H9 (cell line): ENCODE measurements around the gene DNAH11. TPM values are rescaled to one million over a fixed set of nuclear protein-coding genes. Genes with fewer than 3 reads are reported as not detected.

Experiments
- DNase-seq: peaks from one replicate; pipeline ENCODE4 v3.0.0-alpha.2; 2017
- H2AFZ ChIP-seq: one replicate; pipeline ENCODE4 v1.6.1; 2013; ENCODE audit warnings: mild to moderate bottlenecking, low read length, control low read depth, moderate library complexity
- H2AK5ac ChIP-seq: 2 replicates; pipeline ENCODE4 v1.6.1; 2013; ENCODE audit warnings: low read length, control low read depth, mixed read lengths; ENCODE audit not compliant: insufficient read length
- H2BK120ac ChIP-seq: one replicate; pipeline ENCODE4 v1.6.1; 2013; ENCODE audit warnings: low read depth, mild to moderate bottlenecking, low read length, control low read depth, inconsistent platforms; ENCODE audit not compliant: poor library complexity, severe bottlenecking
- H2BK12ac ChIP-seq: 2 replicates; pipeline ENCODE4 v1.6.1; 2013; ENCODE audit warnings: low read length, control low read depth, mixed read lengths, low read depth; ENCODE audit not compliant: insufficient read length
- H2BK15ac ChIP-seq: 2 replicates; pipeline ENCODE4 v1.6.1; 2013; ENCODE audit warnings: low read depth, low read length, control low read depth
- H2BK20ac ChIP-seq: one replicate; pipeline ENCODE4 v1.6.1; 2013; ENCODE audit warnings: low read depth, mild to moderate bottlenecking, low read length, control low read depth, inconsistent platforms; ENCODE audit not compliant: poor library complexity, severe bottlenecking
- H2BK5ac ChIP-seq: 2 replicates; pipeline ENCODE4 v1.6.1; 2013; ENCODE audit warnings: low read length, control low read depth, mixed read lengths; ENCODE audit not compliant: insufficient read length
- H3K14ac ChIP-seq: 2 replicates; pipeline ENCODE4 v1.6.1; 2013; ENCODE audit warnings: low read length, control low read depth; ENCODE audit not compliant: insufficient read depth
- H3K18ac ChIP-seq: 2 replicates; pipeline ENCODE4 v1.6.1; 2013; ENCODE audit warnings: low read depth, mild to moderate bottlenecking, mixed read lengths, low read length, control low read depth; ENCODE audit not compliant: insufficient read length
- H3K23ac ChIP-seq: 2 replicates; pipeline ENCODE4 v1.6.1; 2013; ENCODE audit warnings: low read length, control low read depth, mixed read lengths, low read depth; ENCODE audit not compliant: insufficient read length
- H3K23me2 ChIP-seq: 2 replicates; pipeline ENCODE4 v1.6.1; 2013; ENCODE audit warnings: low read depth, mild to moderate bottlenecking, mixed read lengths, low read length, control low read depth; ENCODE audit not compliant: insufficient read length, poor library complexity, severe bottlenecking
- H3K27ac ChIP-seq: 2 replicates; pipeline ENCODE4 v1.5.1; 2013; ENCODE audit warnings: low read length, control low read depth, mixed read lengths, low read depth; ENCODE audit not compliant: insufficient read length
- H3K27me3 ChIP-seq: 2 replicates; pipeline ENCODE4 v1.6.1; 2013; ENCODE audit warnings: low read length, control low read depth, inconsistent platforms; ENCODE audit not compliant: insufficient read depth
- H3K4ac ChIP-seq: 2 replicates; pipeline ENCODE4 v1.6.1; 2013; ENCODE audit warnings: low read depth, mild to moderate bottlenecking, control low read depth, inconsistent platforms, low read length, moderate library complexity
- H3K4me1 ChIP-seq: 2 replicates; pipeline ENCODE4 v1.6.1; 2013; ENCODE audit warnings: low read length, control low read depth, inconsistent platforms; ENCODE audit not compliant: insufficient read depth
- H3K4me2 ChIP-seq: 2 replicates; pipeline ENCODE4 v1.6.1; 2013; ENCODE audit warnings: low read length, control low read depth, mixed read lengths; ENCODE audit not compliant: insufficient read length, insufficient read depth
- H3K56ac ChIP-seq: 2 replicates; pipeline ENCODE4 v1.6.1; 2013; ENCODE audit warnings: low read depth, mild to moderate bottlenecking, mixed read lengths, low read length, control low read depth; ENCODE audit not compliant: insufficient read length
- H3K79me1 ChIP-seq: 2 replicates; pipeline ENCODE4 v1.6.1; 2013; ENCODE audit warnings: low read depth, mild to moderate bottlenecking, moderate library complexity, low read length, control low read depth, inconsistent platforms; ENCODE audit not compliant: insufficient read depth, poor library complexity, severe bottlenecking
- H3K79me2 ChIP-seq: 2 replicates; pipeline ENCODE4 v1.6.1; 2013; ENCODE audit warnings: low read length, control low read depth, inconsistent platforms; ENCODE audit not compliant: insufficient read depth
- H3K9ac ChIP-seq: 2 replicates; pipeline ENCODE4 v1.6.1; 2013; ENCODE audit warnings: low read length, control low read depth, mixed read lengths; ENCODE audit not compliant: insufficient read length; ENCODE audit errors: extremely low read depth
- H3K9me3 ChIP-seq: one replicate; pipeline ENCODE4 v1.6.1; 2013; ENCODE audit warnings: low read depth, low read length, inconsistent platforms; ENCODE audit not compliant: control insufficient read depth
- H3T11ph ChIP-seq: one replicate; pipeline ENCODE4 v1.6.1; 2013; ENCODE audit warnings: mild to moderate bottlenecking, low read length, control low read depth, inconsistent platforms
- H4K20me1 ChIP-seq: one replicate; pipeline ENCODE4 v1.6.1; 2013; ENCODE audit not compliant: control insufficient read depth, insufficient read length, insufficient read depth
- H4K5ac ChIP-seq: 2 replicates; pipeline ENCODE4 v1.6.1; 2013; ENCODE audit warnings: low read depth, mild to moderate bottlenecking, mixed read lengths, low read length, control low read depth; ENCODE audit not compliant: insufficient read length
- H4K8ac ChIP-seq: replicated peaks from 2 replicates; pipeline ENCODE4 v1.6.1; 2013; ENCODE audit warnings: low read length, control low read depth, mixed read lengths, low read depth; ENCODE audit not compliant: insufficient read length
- H4K91ac ChIP-seq: 2 replicates; pipeline ENCODE4 v1.6.1; 2013; ENCODE audit warnings: low read depth, mild to moderate bottlenecking, moderate library complexity, mixed read lengths, low read length, control low read depth; ENCODE audit not compliant: insufficient read length
- H3K27ac Mint-ChIP-seq, 3 experiments: 2 replicates in 2 of 3; 3 replicates in 1 of 3; pipeline ENCODE4 v1.8.0; 2020 to 2021; ENCODE audit warnings: mixed read lengths in 3 of 3, mild to moderate bottlenecking in 1 of 3, moderate library complexity in 1 of 3
- H3K27me3 Mint-ChIP-seq: 2 replicates; pipeline ENCODE4 v1.8.0; 2021; ENCODE audit warnings: low read depth, mild to moderate bottlenecking, moderate library complexity, mixed read lengths
- H3K36me3 Mint-ChIP-seq, 3 experiments: 2 replicates in 2 of 3; 3 replicates in 1 of 3; pipeline ENCODE4 v1.8.0; 2020 to 2021; ENCODE audit warnings: low read depth in 3 of 3, mixed read lengths in 3 of 3; ENCODE audit not compliant: insufficient read depth in 1 of 3
- H3K4me1 Mint-ChIP-seq, 2 experiments: 2 replicates each; pipeline ENCODE4 v1.8.0; 2020; ENCODE audit warnings: mixed read lengths in 2 of 2
- H3K4me3 Mint-ChIP-seq, 2 experiments: 2 replicates in 1 of 2; 3 replicates in 1 of 2; pipeline ENCODE4 v1.8.0; 2020 to 2021; ENCODE audit warnings: mild to moderate bottlenecking in 2 of 2, mixed read lengths in 2 of 2, moderate library complexity in 1 of 2
- H3K9me3 Mint-ChIP-seq, 2 experiments: 2 replicates in 1 of 2; 3 replicates in 1 of 2; pipeline ENCODE4 v1.8.0; 2020; ENCODE audit warnings: mild to moderate bottlenecking in 2 of 2, mixed read lengths in 2 of 2, moderate library complexity in 1 of 2
- CTCF ChIP-seq: fragments of 200-600 bp; sonication (generic); conservative IDR thresholded peaks from 3 replicates; pipeline ENCODE4 v1.8.0; 2021; ENCODE audit warnings: antibody characterized with exemption, mild to moderate bottlenecking
- WGBS: extraction: QIAGEN DNeasy Blood & Tissue Kit; methylation state at CpG from one replicate; pipeline ENCODE4 v1.1.7; 2013; ENCODE audit warnings: missing lambda C conversion rate, low lambda C conversion rate, mixed read lengths; ENCODE audit not compliant: insufficient read length; ENCODE audit errors: extremely low coverage; 5-methylcytosine and 5-hydroxymethylcytosine counted together
- total RNA-seq: library from RNA; stranded (reverse); gene quantifications from 2 replicates; pipeline ENCODE4 v1.2.1, GENCODE V29; 2021

The DNAH11 gene
- total RNA-seq, 1 experiment from 2014 or later = 2.5 TPM

DNA sequence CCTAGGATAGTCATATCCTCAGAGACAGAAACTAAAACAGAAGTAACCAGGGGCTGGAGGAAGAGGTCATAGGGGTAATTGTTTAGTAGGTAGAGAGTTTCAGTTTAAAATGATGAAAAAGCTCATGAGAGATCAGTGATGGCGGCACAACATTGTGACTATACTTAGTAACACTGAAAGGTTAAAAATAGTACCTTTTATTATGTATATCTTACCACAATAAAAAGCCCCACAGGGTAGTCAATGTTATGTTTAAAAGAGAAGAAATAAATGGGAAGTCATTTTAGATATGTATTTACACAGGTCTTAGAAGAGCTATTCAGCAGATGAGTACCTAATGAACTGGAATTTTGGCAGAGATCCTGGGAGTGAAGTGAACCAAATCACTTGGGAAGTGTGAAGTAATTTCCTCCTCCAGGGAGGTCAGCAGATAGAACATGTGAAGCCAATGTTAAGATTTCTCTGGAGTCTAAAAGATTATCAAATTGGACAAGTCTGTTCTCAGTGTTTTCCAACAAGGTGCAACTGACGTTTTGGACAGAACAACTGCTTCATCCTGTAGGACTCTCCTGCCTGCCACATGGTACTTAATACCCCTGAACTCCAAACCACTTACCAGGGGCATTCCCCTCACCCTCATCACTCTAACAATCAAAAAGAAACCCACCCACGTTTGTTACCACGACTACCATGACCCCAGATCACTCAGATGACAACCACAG, 396.5 kb downstream of the DNAH11 start:
- H4K8ac ChIP-seq = no peak overlapping the region
- no peak overlapping the region for H3K18ac ChIP-seq
- H3K27ac ChIP-seq = no peak overlapping the region
- H3K9me3 ChIP-seq = no peaks in the 10 kb centered on the region
- no peak overlapping the region for H4K5ac ChIP-seq
- H2BK12ac ChIP-seq = no peak overlapping the region
- H2BK120ac ChIP-seq = no peak overlapping the region
- no peak overlapping the region for H4K91ac ChIP-seq
- Mint-ChIP-seq H3K9me3 (peaks cover 0 to 5% of the 10 kb centered on the region in 2 experiments; a peak in 1 of 5 replicates), H3K27me3 (no peaks in the 10 kb centered on the region), H3K4me1 (peaks cover 49 to 50% of the 10 kb centered on the region in 2 experiments), H3K4me3 (no peak overlapping the region), H3K36me3 (peaks cover 20 to 32% (median 26%) of the 10 kb centered on the region in 3 experiments), H3K27ac (peak overlapping the region; percentile 1 to 26 (median 3); a peak in 4 of 7 replicates)
- H2AFZ ChIP-seq = no peak overlapping the region
- no peak overlapping the region for H2BK15ac ChIP-seq
- H2AK5ac ChIP-seq = no peak overlapping the region
- peaks cover under 1% of the 10 kb centered on the region for H3K23me2 ChIP-seq
- H3K79me2 ChIP-seq = peaks cover 41% of the 10 kb centered on the region; the same call in 1 of the 2 replicates
- H3K79me1 ChIP-seq = peaks cover 3% of the 10 kb centered on the region
- no peaks in the 10 kb centered on the region for H4K20me1 ChIP-seq
- no CpG with 5 or more reads among the region's 4 CpGs for WGBS
- H2BK5ac ChIP-seq = no peak overlapping the region
- H3K4ac ChIP-seq = no peak overlapping the region
- H3K56ac ChIP-seq = no peak overlapping the region
- H3K4me1 ChIP-seq = peaks cover 12% of the 10 kb centered on the region; the same call in 1 of the 2 replicates
- no peak overlapping the region for H3K4me2 ChIP-seq
- DNase-seq = no peak
- H3K27me3 ChIP-seq = no peaks in the 10 kb centered on the region
- H3K14ac ChIP-seq = no peak overlapping the region
- H3K9ac ChIP-seq = no peak overlapping the region
- no peak overlapping the region for H3T11ph ChIP-seq
- no peak overlapping the region for H3K23ac ChIP-seq
- no peak for TF ChIP-seq CTCF
- no peak overlapping the region for H2BK20ac ChIP-seq
